NT2/D1 (cell line): ENCODE measurements around the gene PCNT.
"Not testable (repeated sequence)": the region's sequence is repeated elsewhere in the genome, so short reads cannot be mapped to it uniquely, and the experiment has no call there.

ENCODE experiments used
- SUZ12 ChIP-seq: IDR thresholded peaks from 2 replicates; pipeline ENCODE4 v1.6.1; 2011; ENCODE audit not compliant: insufficient read length, insufficient read depth; ENCODE audit errors: extremely low read depth
- YY1 ChIP-seq: IDR thresholded peaks from 2 replicates; pipeline ENCODE4 v1.6.1; 2011; ENCODE audit not compliant: insufficient read length, insufficient read depth

DNA sequence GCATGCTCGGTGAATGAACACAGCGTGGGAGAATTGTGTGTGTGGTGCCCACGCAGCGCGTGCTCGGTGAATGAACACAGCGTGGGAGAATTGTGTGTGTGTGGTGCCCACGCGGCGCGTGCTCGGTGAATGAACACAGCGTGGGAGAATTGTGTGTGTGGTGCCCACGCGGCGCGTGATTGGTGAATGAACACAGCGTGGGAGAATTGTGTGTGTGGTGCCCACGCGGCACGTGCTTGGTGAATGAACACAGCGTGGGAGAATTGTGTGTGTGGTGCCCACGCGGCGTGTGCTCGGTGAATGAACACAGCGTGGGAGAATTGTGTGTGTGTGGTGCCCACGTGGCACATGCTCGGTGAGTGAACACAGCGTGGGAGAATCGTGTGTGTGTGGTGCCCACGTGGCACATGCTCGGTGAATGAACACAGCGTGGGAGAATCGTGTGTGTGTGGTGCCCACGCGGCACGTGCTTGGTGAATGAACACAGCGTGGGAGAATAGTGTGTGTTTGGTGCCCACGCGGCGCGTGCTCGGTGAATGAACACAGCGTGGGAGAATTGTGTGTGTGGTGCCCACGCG lies 79.4 kb downstream of the PCNT start:
- TF ChIP-seq YY1, SUZ12: not testable (repeated sequence)
